BLaER1 (cell line): ENCODE measurements around the gene PODXL2.

Experiments
- H3K27ac ChIP-seq: shearing (Covaris generic); formaldehyde crosslinking; 2 replicates; pipeline ENCODE4 v1.8.1; 2022
- H3K27me3 ChIP-seq: shearing (Covaris generic); formaldehyde crosslinking; 2 replicates; pipeline ENCODE4 v1.8.1; 2022
- H3K36me3 ChIP-seq: shearing (Covaris generic); formaldehyde crosslinking; 2 replicates; pipeline ENCODE4 v1.8.1; 2022
- H3K4me1 ChIP-seq: shearing (Covaris generic); formaldehyde crosslinking; 2 replicates; pipeline ENCODE4 v1.8.1; 2022
- H3K4me2 ChIP-seq: shearing (Covaris generic); formaldehyde crosslinking; 2 replicates; pipeline ENCODE4 v1.8.1; 2022
- H3K4me3 ChIP-seq: shearing (Covaris generic); formaldehyde crosslinking; 2 replicates; pipeline ENCODE4 v1.8.1; 2022
- H3K9ac ChIP-seq: shearing (Covaris generic); formaldehyde crosslinking; 2 replicates; pipeline ENCODE4 v1.8.1; 2022
- H3K9me3 ChIP-seq: shearing (Covaris generic); formaldehyde crosslinking; 2 replicates; pipeline ENCODE4 v1.8.1; 2022
- H4K20me1 ChIP-seq: shearing (Covaris generic); formaldehyde crosslinking; 2 replicates; pipeline ENCODE4 v1.8.1; 2022
- Cebpa-rat ChIP-seq: shearing (Covaris generic); IDR thresholded peaks from 2 replicates; pipeline ENCODE4 v1.8.1; 2022

Gene PODXL2

DNA sequence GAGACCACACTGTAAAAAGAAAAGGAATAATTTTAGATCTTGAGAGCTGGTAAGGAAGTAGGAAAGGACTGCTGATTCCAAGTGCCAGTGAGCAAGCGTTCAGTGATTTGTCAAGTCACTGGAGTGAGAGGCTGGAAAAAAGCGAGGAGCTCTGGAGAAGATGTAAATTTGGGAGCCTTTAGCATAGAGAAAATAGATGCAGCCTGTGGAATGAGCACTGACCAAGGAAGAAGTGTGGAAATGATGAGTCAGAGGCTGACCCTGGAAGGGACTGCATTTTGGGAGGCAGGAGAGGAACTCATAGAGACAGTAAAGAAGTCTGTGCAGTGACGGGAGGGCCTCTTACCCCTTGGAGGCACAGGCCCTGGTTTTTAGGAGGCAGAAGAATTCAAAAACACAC, 26.7 kb downstream of the PODXL2 start:
- H3K36me3 ChIP-seq, result no peaks in the 10 kb centered on the region
- H4K20me1 ChIP-seq, result no peaks in the 10 kb centered on the region; the same call in 1 of the 2 replicates
- peaks cover 11% of the 10 kb centered on the region for H3K4me1 ChIP-seq
- TF ChIP-seq Cebpa-rat, result no peak
- H3K27me3 ChIP-seq, result no peaks in the 10 kb centered on the region
- H3K9ac ChIP-seq, result no peak overlapping the region; the same call in 1 of the 2 replicates
- no peaks in the 10 kb centered on the region for H3K9me3 ChIP-seq
- no peak overlapping the region for H3K4me3 ChIP-seq
- H3K4me2 ChIP-seq, result no peak overlapping the region
- H3K27ac ChIP-seq, result no peak overlapping the region

DNA sequence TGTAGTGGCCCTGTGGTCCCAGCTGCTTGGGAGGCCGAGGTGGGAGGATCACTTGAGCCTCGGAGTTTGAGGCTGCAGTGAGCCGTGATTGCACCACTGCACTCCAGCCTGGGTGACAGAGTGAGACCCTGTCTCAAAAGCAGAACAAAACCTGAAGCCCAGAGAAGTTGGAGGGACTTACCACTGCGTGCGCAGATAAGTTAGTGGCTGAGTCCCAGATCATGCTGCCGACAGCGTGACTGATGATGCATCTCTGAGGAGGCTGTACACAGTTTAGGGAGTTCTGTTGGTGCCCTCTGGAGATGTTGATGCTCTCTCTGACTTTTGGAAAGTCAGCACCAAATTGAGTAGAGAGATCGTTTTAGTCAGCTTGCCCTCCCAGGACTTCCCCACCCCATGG, 27.9 kb downstream of the PODXL2 start:
- Histone ChIP-seq H3K27ac (no peak overlapping the region), H4K20me1 (no peaks in the 10 kb centered on the region; the same call in 1 of the 2 replicates), H3K9me3 (no peaks in the 10 kb centered on the region), H3K36me3 (no peaks in the 10 kb centered on the region), H3K27me3 (no peaks in the 10 kb centered on the region), H3K4me3 (no peak overlapping the region), H3K4me1 (peaks cover 18% of the 10 kb centered on the region), H3K9ac (no peak overlapping the region), H3K4me2 (no peak overlapping the region)
- TF ChIP-seq Cebpa-rat, result no peak

DNA sequence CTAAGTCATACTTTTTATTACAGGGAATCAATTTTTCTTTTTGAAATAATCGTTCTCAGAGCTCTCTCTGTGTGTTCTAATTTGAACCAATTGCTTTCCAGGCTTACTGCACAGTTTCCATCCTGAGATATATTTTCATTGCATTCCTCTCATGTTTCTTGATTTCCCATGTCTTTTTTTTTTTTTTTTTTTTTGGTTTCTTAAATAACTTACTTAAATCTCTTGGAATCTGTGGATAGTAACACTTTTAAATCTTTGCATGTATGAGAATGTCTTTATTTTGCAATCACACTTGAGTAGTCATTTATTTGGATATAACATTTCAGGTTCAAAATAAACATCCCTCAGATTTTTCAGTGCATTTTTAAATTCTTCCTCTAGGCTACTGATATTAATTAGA, 29.2 kb downstream of the PODXL2 start:
- H3K4me1 ChIP-seq, result peaks cover 18% of the 10 kb centered on the region
- H4K20me1 ChIP-seq, result no peaks in the 10 kb centered on the region; the same call in 1 of the 2 replicates
- no peaks in the 10 kb centered on the region for H3K27me3 ChIP-seq
- H3K27ac ChIP-seq, result no peak overlapping the region
- TF ChIP-seq Cebpa-rat, result no peak
- H3K9me3 ChIP-seq, result no peaks in the 10 kb centered on the region
- H3K9ac ChIP-seq, result no peak overlapping the region
- H3K4me3 ChIP-seq, result no peak overlapping the region
- no peaks in the 10 kb centered on the region for H3K36me3 ChIP-seq
- no peak overlapping the region for H3K4me2 ChIP-seq

DNA sequence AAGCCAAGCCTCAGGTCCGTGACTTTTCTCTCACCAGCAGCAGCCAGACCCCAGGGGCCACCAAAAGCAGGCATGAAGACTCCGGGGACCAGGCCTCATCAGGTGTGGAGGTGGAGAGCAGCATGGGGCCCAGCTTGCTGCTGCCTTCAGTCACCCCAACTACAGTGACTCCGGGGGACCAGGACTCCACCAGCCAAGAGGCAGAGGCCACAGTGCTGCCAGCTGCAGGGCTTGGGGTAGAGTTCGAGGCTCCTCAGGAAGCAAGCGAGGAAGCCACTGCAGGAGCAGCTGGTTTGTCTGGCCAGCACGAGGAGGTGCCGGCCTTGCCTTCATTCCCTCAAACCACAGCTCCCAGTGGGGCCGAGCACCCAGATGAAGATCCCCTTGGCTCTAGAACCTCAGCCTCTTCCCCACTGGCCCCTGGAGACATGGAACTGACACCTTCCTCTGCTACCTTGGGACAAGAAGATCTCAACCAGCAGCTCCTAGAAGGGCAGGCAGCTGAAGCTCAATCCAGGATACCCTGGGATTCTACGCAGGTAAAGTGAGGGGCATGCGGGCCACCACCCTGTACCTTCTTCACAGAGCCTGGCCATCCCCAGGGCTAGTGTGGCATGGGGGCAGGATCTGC, 31.8 kb downstream of the PODXL2 start:
- Histone ChIP-seq H3K4me2 (peak overlapping the region; percentile 72), H3K4me1 (peaks cover 18% of the 10 kb centered on the region), H4K20me1 (no peaks in the 10 kb centered on the region), H3K27me3 (no peaks in the 10 kb centered on the region), H3K4me3 (no peak overlapping the region), H3K36me3 (no peaks in the 10 kb centered on the region), H3K27ac (peak overlapping the region; percentile 47), H3K9ac (no peak overlapping the region), H3K9me3 (no peaks in the 10 kb centered on the region)
- no peak for TF ChIP-seq Cebpa-rat

DNA sequence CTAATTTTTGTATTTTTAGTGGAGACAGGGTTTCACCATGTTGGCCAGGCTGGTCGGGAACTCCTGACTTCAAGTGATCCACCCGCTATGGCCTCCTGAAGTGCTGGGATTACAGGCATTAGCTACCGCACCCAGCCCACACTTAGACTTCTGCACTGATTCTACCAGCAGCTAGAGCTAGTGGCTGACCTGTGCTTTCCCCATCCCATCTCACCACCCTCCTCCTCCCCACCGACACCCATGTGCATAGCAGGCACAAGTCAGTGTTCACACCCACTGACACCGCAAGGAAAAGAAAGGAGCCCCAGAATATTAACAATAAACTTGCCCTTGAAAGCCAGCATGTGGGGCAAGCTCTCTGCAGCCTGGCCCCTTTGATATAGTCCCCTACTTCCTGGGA, 32.6 kb downstream of the PODXL2 start:
- Histone ChIP-seq H4K20me1 (no peaks in the 10 kb centered on the region), H3K4me1 (peaks cover 18% of the 10 kb centered on the region), H3K27me3 (no peaks in the 10 kb centered on the region), H3K36me3 (0 out of 2 replicates have a peak, but pooled peaks cover 3% of the 10 kb centered on the region), H3K9me3 (no peaks in the 10 kb centered on the region), H3K27ac (no peak overlapping the region), H3K4me2 (no peak overlapping the region), H3K4me3 (no peak overlapping the region), H3K9ac (no peak overlapping the region)
- no peak for TF ChIP-seq Cebpa-rat

DNA sequence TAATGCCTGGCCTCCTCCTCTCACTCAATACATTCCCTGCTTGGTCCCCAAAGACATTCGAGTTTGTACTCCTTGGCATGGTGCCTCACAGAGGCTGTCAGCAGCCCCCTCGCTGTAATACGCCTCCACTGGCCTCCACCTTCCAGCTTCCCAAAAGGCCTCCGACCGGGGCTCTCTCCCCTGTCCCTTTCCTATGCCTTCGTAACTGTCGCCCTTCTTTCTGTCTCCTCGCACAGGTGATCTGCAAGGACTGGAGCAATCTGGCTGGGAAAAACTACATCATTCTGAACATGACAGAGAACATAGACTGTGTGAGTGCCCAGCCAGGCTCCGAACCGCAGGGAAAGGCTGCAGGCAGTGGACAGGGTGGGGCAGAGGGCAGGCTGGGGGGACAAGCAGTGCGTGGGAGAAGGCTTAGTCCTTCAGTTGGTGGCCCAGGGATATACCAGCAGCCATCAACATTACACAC, 33.0 kb downstream of the PODXL2 start:
- Histone ChIP-seq H3K27ac (no peak overlapping the region), H3K4me1 (peaks cover 18% of the 10 kb centered on the region), H3K27me3 (no peaks in the 10 kb centered on the region), H3K9me3 (no peaks in the 10 kb centered on the region), H3K36me3 (0 out of 2 replicates have a peak, but pooled peaks cover 5% of the 10 kb centered on the region), H4K20me1 (no peaks in the 10 kb centered on the region), H3K4me3 (no peak overlapping the region), H3K4me2 (no peak overlapping the region), H3K9ac (no peak overlapping the region)
- TF ChIP-seq Cebpa-rat, result no peak

DNA sequence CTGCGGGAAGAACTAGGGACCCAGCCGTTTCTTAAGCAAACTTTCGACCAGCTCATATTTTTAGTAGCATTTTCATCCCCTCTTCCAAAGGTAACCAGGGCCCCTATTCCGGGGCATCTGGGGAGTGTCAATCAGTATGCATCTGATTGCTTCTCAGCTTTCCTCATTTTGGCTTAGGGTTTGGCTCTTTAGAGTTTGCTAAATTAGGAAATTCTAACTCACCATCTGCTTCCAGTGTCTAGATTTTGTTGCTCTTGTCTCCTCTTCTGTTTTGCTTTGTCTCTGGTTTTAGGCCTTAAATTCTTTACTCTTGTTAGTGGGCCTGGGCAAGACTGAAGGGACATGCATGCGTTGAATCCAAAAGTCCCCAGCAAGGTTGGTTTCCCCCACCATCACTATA, 34.2 kb downstream of the PODXL2 start:
- Histone ChIP-seq H3K36me3 (0 out of 2 replicates have a peak, but pooled peaks cover 5% of the 10 kb centered on the region), H3K27ac (no peak overlapping the region), H3K27me3 (no peaks in the 10 kb centered on the region), H3K4me1 (peaks cover 18% of the 10 kb centered on the region), H3K9ac (no peak overlapping the region), H3K4me3 (no peak overlapping the region), H3K9me3 (no peaks in the 10 kb centered on the region), H4K20me1 (no peaks in the 10 kb centered on the region), H3K4me2 (no peak overlapping the region)
- TF ChIP-seq Cebpa-rat, result no peak

DNA sequence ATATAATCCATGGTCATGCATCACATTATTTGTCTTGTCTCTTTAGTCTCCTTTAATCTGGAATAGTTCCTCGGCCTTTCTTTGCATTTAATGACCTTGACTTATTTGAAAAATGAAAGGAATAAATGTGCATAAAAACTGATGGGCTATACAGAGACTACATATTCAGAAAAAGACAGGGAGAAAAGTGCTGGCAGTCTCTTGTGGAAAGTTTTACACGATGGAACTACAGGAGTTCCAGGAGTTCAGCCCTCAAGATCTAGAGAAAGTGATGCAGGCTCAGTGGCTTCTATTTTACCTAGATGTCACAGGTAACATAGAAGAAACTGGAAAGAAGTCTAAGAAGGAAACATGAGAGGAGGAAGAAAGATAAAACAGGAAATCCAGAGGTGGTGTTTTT, 36.2 kb downstream of the PODXL2 start:
- H3K36me3 ChIP-seq, result 0 out of 2 replicates have a peak, but pooled peaks cover 5% of the 10 kb centered on the region
- H3K27me3 ChIP-seq, result no peaks in the 10 kb centered on the region
- no peaks in the 10 kb centered on the region for H3K9me3 ChIP-seq
- H3K27ac ChIP-seq, result no peak overlapping the region
- no peak overlapping the region for H3K4me2 ChIP-seq
- peaks cover 12% of the 10 kb centered on the region for H3K4me1 ChIP-seq
- TF ChIP-seq Cebpa-rat, result no peak
- no peak overlapping the region for H3K4me3 ChIP-seq
- H3K9ac ChIP-seq, result no peak overlapping the region
- no peaks in the 10 kb centered on the region for H4K20me1 ChIP-seq

DNA sequence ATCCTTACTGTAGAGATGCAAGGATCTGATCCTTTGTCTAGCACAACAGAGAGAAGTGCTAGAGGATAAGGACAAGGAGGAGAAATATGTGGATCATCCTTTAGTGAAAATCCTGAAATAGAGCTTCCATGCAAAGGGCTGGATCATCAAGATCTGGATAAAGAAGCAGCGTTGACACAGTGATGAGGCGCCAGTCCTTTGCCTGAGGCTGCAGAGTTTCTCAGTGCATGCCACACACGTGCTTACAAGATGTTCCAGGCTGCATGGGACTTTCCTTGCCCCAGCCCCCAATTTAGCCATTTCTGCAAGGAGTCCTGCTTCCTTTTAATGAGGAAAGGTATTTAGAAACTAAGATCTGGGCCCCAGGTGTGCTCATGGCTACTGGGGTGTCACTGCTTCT, 36.6 kb downstream of the PODXL2 start:
- no peak overlapping the region for H3K4me3 ChIP-seq
- no peaks in the 10 kb centered on the region for H3K27me3 ChIP-seq
- TF ChIP-seq Cebpa-rat, result no peak
- H3K9ac ChIP-seq, result no peak overlapping the region
- H3K4me1 ChIP-seq, result peaks cover 8% of the 10 kb centered on the region
- 0 out of 2 replicates have a peak, but pooled peaks cover 5% of the 10 kb centered on the region for H3K36me3 ChIP-seq
- H3K9me3 ChIP-seq, result no peaks in the 10 kb centered on the region
- no peaks in the 10 kb centered on the region for H4K20me1 ChIP-seq
- no peak overlapping the region for H3K4me2 ChIP-seq
- H3K27ac ChIP-seq, result no peak overlapping the region

DNA sequence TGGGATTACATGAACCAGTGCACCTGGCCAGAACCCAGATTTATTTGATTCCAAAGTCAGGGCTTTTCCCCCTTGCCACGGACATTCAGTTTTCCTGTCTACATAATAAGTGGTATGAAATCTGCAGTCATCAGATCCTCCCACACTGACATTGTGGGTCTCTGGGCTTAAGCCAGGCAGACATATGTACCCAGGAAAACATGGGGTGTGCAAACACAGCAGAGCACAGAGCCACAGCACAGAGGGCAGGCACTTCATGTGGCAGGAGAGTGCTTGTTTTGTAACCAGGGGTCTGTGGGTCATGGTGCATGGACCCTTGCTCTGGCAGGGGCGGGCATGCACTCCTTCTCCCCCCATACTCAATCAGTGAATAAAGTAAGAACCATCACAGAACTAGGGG, 37.7 kb downstream of the PODXL2 start:
- H3K4me3 ChIP-seq, result no peak overlapping the region
- no peaks in the 10 kb centered on the region for H3K9me3 ChIP-seq
- no peak overlapping the region for H3K27ac ChIP-seq
- H3K9ac ChIP-seq, result no peak overlapping the region
- H3K27me3 ChIP-seq, result no peaks in the 10 kb centered on the region
- H3K36me3 ChIP-seq, result 0 out of 2 replicates have a peak, but pooled peaks cover 5% of the 10 kb centered on the region
- peaks cover 6% of the 10 kb centered on the region for H3K4me1 ChIP-seq
- TF ChIP-seq Cebpa-rat, result no peak
- no peak overlapping the region for H3K4me2 ChIP-seq
- H4K20me1 ChIP-seq, result no peaks in the 10 kb centered on the region
